ENCODE results near the gene TMCC1.

The TMCC1 gene

GRCh38 chr3:129619726-129620162 is 273.8 kb downstream of the TMCC1 start:
- DNase-seq (ENCODE audit: low read depth) = no peak
- no peak overlapping the region for H3K4me3 ChIP-seq (ENCODE audit: control insufficient read depth, low read depth, low read length)
- no peak for TF ChIP-seq CTCF (IDR thresholded peaks at IDR 0.05; ENCODE audit: control insufficient read depth, insufficient read depth, low read depth, low read length, missing control alignments)

GRCh38 chr3:129618901-129619671 is 274.4 kb downstream of the TMCC1 start:
- no peak for TF ChIP-seq CTCF (IDR thresholded peaks at IDR 0.05; ENCODE audit: control insufficient read depth, insufficient read depth, low read depth, low read length, missing control alignments)
- DNase-seq (ENCODE audit: low read depth) = no peak
- H3K4me3 ChIP-seq (ENCODE audit: control insufficient read depth, low read depth, low read length) = no peak overlapping the region

- TF ChIP-seq CTCF (IDR thresholded peaks at IDR 0.05; ENCODE audit: control insufficient read depth, insufficient read depth, low read depth, low read length, missing control alignments) = no peak
- DNase-seq (ENCODE audit: low read depth) = no peak
- no peak overlapping the region for H3K4me3 ChIP-seq (ENCODE audit: control insufficient read depth, low read depth, low read length)
These were observed 275.2 kb downstream of the TMCC1 start for GRCh38 chr3:129618186-129618820.

- no peak overlapping the region for H3K4me3 ChIP-seq (ENCODE audit: control insufficient read depth, low read depth, low read length)
- DNase-seq (ENCODE audit: low read depth) = no peak
- TF ChIP-seq CTCF (IDR thresholded peaks at IDR 0.05; ENCODE audit: control insufficient read depth, insufficient read depth, low read depth, low read length, missing control alignments) = no peak
These were observed 275.9 kb downstream of the TMCC1 start for GRCh38 chr3:129617381-129618185.

GRCh38 chr3:129616713-129617112 is 276.8 kb downstream of the TMCC1 start:
- no peak for DNase-seq (ENCODE audit: low read depth)
- no peak for TF ChIP-seq CTCF (IDR thresholded peaks at IDR 0.05; ENCODE audit: control insufficient read depth, insufficient read depth, low read depth, low read length, missing control alignments)
- H3K4me3 ChIP-seq (ENCODE audit: control insufficient read depth, low read depth, low read length) = no peak overlapping the region

- no peak overlapping the region for H3K4me3 ChIP-seq (ENCODE audit: control insufficient read depth, low read depth, low read length)
- DNase-seq (ENCODE audit: low read depth) = no peak
- TF ChIP-seq CTCF (IDR thresholded peaks at IDR 0.05; ENCODE audit: control insufficient read depth, insufficient read depth, low read depth, low read length, missing control alignments) = no peak
These were observed 277.2 kb downstream of the TMCC1 start for GRCh38 chr3:129616291-129616690.

Measured in AG09309 (cell line).